HCT116 (cell line): ENCODE measurements around the gene UBE3C. TPM values are rescaled to one million over a fixed set of nuclear protein-coding genes. Genes with fewer than 3 reads are reported as not detected.

Source experiments
- ATAC-seq: fragments of 200-7000 bp; cut with Tn5 transposase; 2 replicates; pipeline ENCODE4 v1.9.1; 2020; ENCODE audit warnings: mild to moderate bottlenecking, moderate library complexity
- BruUV-seq: library from RNA; stranded (reverse); fragments of 400-500 nt; replicated peaks from 2 replicates; lab custom pipeline; 2021; lab: Mats Ljungman, UMichigan
- CTCF ChIA-PET: fragments of 300-600 bp; sonication (Branson Sonifier 250); formaldehyde crosslinking; loops from one replicate; lab custom pipeline; 2021; ENCODE audit warnings: antibody characterized with exemption; lab: Charles Lee
- POLR2A ChIA-PET: fragments of 300-600, 350-600 bp; sonication (Branson Sonifier 250); formaldehyde crosslinking; loops from one replicate; lab custom pipeline; 2021; ENCODE audit warnings: antibody characterized with exemption; lab: Charles Lee
- RAD21 ChIA-PET, 2 experiments: fragments of 300-600 bp; sonication (Branson Sonifier 250); formaldehyde crosslinking; loops; one replicate each; lab custom pipeline; 2023; ENCODE audit warnings: low total read pairs in 2 of 2; ENCODE audit not compliant: uncharacterized antibody in 2 of 2, unreplicated experiment in 2 of 2, low non-redundant PET in 1 of 2; lab: Charles Lee
- DNase-seq: peaks from one replicate; pipeline ENCODE4 v3.0.0-alpha.2; 2010; ENCODE audit warnings: low read depth, low spot score
- H2AFZ ChIP-seq: fragments of 200-600 bp; shearing (Covaris generic), sonication (generic); 2 replicates; pipeline ENCODE4 v1.6.1; 2017; ENCODE audit warnings: low read depth, mixed run types, mixed read lengths, antibody characterized with exemption, low read length; ENCODE audit not compliant: poor library complexity, severe bottlenecking
- H3K27ac ChIP-seq: 2 replicates; pipeline ENCODE4 v1.5.1; 2012; ENCODE audit warnings: low read depth, low read length
- H3K27me3 ChIP-seq: fragments of 200-600 bp; sonication (generic); 2 replicates; pipeline ENCODE4 v1.6.1; 2016; ENCODE audit warnings: mixed run types, low read length, mixed read lengths; ENCODE audit not compliant: insufficient read depth
- H3K36me3 ChIP-seq, 2 experiments: fragments of 200-500 bp in 1 of 2; fragments of 200-600 bp in 1 of 2; sonication (Bioruptor generic) in 1 of 2; sonication (generic) in 1 of 2; 2 replicates each; pipeline versions ENCODE4 v1.5.1 to v1.6.1; 2014 to 2016; ENCODE audit warnings: low read length in 2 of 2, inconsistent platforms in 1 of 2, mixed read lengths in 1 of 2, mixed run types in 1 of 2; ENCODE audit not compliant: insufficient read depth in 2 of 2, control insufficient read depth in 1 of 2
- H3K4me1 ChIP-seq, 2 experiments: fragments of 200-600 bp in 1 of 2; sonication (generic) in 1 of 2; 2 replicates each; pipeline versions ENCODE4 v1.5.1 to v1.6.1; 2012 to 2017; ENCODE audit warnings: low read length in 2 of 2, inconsistent platforms in 1 of 2, mild to moderate bottlenecking in 1 of 2, mixed read lengths in 1 of 2, mixed run types in 1 of 2, moderate library complexity in 1 of 2; ENCODE audit not compliant: insufficient read depth in 2 of 2, control insufficient read depth in 1 of 2
- H3K4me2 ChIP-seq: fragments of 200-600 bp; sonication (generic); 2 replicates; pipeline ENCODE4 v1.6.1; 2017; ENCODE audit warnings: mixed run types, low read length, mixed read lengths
- H3K4me3 ChIP-seq, 2 experiments: fragments of 200-600 bp in 1 of 2; sonication (generic) in 1 of 2; replicated peaks in 1 of 2; 2 replicates each; pipeline ENCODE4 v1.5.1; 2011 to 2016; ENCODE audit warnings: low read length in 2 of 2, control low read depth in 1 of 2, low read depth in 1 of 2, mild to moderate bottlenecking in 1 of 2, mixed read lengths in 1 of 2, mixed run types in 1 of 2
- H3K79me2 ChIP-seq: fragments of 200-600 bp; sonication (generic); 2 replicates; pipeline ENCODE4 v1.6.1; 2017; ENCODE audit warnings: mild to moderate bottlenecking, mixed run types, low read length, moderate library complexity, mixed read lengths; ENCODE audit not compliant: insufficient read depth
- H3K9ac ChIP-seq: fragments of 200-600 bp; sonication (generic); 2 replicates; pipeline ENCODE4 v1.6.1; 2016; ENCODE audit warnings: low read length, mixed read lengths
- H3K9me2 ChIP-seq: fragments of 200-600 bp; sonication (generic), shearing (Covaris generic); 2 replicates; pipeline ENCODE4 v1.6.1; 2017; ENCODE audit warnings: mixed run types, mild to moderate bottlenecking, moderate library complexity; ENCODE audit not compliant: insufficient read depth
- H3K9me3 ChIP-seq, 2 experiments: fragments of 200-500 bp in 1 of 2; fragments of 200-600 bp in 1 of 2; sonication (Bioruptor generic) in 1 of 2; sonication (generic) in 1 of 2; 2 replicates each; pipeline ENCODE4 v1.6.1; 2014 to 2017; ENCODE audit warnings: low read length in 2 of 2, mixed read lengths in 2 of 2, inconsistent platforms in 1 of 2, low read depth in 1 of 2, mild to moderate bottlenecking in 1 of 2, mixed run types in 1 of 2, moderate library complexity in 1 of 2; ENCODE audit not compliant: control insufficient read depth in 1 of 2, insufficient read depth in 1 of 2
- H4K20me1 ChIP-seq: fragments of 200-600 bp; sonication (generic), shearing (Covaris generic); 2 replicates; pipeline ENCODE4 v1.6.1; 2017; ENCODE audit warnings: mixed run types, mild to moderate bottlenecking, moderate library complexity; ENCODE audit not compliant: insufficient read depth
- EGR1 ChIP-seq: IDR thresholded peaks from 2 replicates; pipeline ENCODE4 v1.6.1; 2012; ENCODE audit warnings: low read depth
- FOSL1 ChIP-seq: IDR thresholded peaks from 2 replicates; pipeline ENCODE4 v1.6.1; 2012; ENCODE audit warnings: low read depth
- POLR2AphosphoS5 ChIP-seq: IDR thresholded peaks from 2 replicates; pipeline ENCODE4 v1.6.1; 2011; ENCODE audit warnings: mild to moderate bottlenecking, low read depth, low read length, moderate library complexity
- RAD21 ChIP-seq: IDR thresholded peaks from 2 replicates; pipeline ENCODE4 v1.6.1; 2012; ENCODE audit warnings: low read depth, mild to moderate bottlenecking
- TCF7L2 ChIP-seq: IDR thresholded peaks from 2 replicates; pipeline ENCODE4 v1.7.0; 2011; ENCODE audit warnings: borderline replicate concordance, inconsistent platforms; ENCODE audit not compliant: insufficient read depth, insufficient read length; ENCODE audit errors: extremely low read depth
- YY1 ChIP-seq: IDR thresholded peaks from 2 replicates; pipeline ENCODE4 v1.6.1; 2011; ENCODE audit warnings: low read length, low read depth, moderate library complexity, mild to moderate bottlenecking; ENCODE audit not compliant: insufficient replicate concordance; ENCODE audit errors: extremely low read depth
- ZFX ChIP-seq: fragments of 450-650 bp; IDR thresholded peaks from 2 replicates; pipeline ENCODE4 v1.6.1; 2017
- intact Hi-C: fragments of 100-400 bp; cut with micrococcal nuclease; formaldehyde crosslinking; loops from 2 replicates; pipeline ENCODE4 v1.10.0; 2022
- total RNA-seq: library from RNA; stranded (reverse); gene quantifications from one replicate; pipeline ENCODE4 v1.2.1, GENCODE V29; 2021; ENCODE audit not compliant: unreplicated experiment
- TF ChIP-seq, protein P1 (sequence below): IDR thresholded peaks from 2 replicates; pipeline ENCODE4 v1.6.1; 2012; ENCODE audit warnings: low read depth
- TF ChIP-seq, protein P2 (sequence below): IDR thresholded peaks from 2 replicates; pipeline ENCODE4 v1.6.1; 2012
- TF ChIP-seq, protein P3 (sequence below), 3 experiments: fragments of 200-600 bp in 1 of 3; sonication (generic) in 1 of 3; IDR thresholded peaks in 2 of 3; conservative IDR thresholded peaks in 1 of 3; 2 replicates each; pipeline ENCODE4 v1.5.1; 2012 to 2017; ENCODE audit warnings: low read depth in 2 of 3, low read length in 2 of 3, antibody characterized with exemption in 1 of 3, borderline replicate concordance in 1 of 3, control low read depth in 1 of 3, mild to moderate bottlenecking in 1 of 3, mixed read lengths in 1 of 3, mixed run types in 1 of 3, moderate library complexity in 1 of 3; ENCODE audit not compliant: insufficient read depth in 1 of 3
- TF ChIP-seq, protein P4 (sequence below): IDR thresholded peaks from 2 replicates; pipeline ENCODE4 v1.6.1; 2012

UBE3C gene
- total RNA-seq, 1 experiment from 2014 or later = 68.3 TPM

DNA sequence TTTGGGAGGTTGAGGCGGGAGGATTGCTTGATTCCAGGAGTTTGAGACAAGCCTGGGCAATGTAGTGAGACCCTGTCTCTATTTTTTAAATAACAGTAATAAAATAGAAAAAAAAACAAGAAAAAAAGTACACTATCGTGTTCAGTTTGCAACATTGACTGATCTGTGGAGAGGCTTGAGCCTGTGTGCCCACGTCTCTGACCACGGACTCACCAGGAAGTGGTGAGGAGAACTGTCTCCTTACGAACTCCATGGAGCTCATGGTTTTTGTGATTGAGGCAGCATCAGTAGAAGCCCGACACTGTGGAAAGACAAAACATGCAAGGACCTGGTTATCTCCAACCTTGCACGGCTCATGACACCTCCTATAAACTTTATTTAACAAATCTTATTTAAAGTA, 174.2 kb downstream of the UBE3C start:
- intact Hi-C loops = no loop called here

DNA sequence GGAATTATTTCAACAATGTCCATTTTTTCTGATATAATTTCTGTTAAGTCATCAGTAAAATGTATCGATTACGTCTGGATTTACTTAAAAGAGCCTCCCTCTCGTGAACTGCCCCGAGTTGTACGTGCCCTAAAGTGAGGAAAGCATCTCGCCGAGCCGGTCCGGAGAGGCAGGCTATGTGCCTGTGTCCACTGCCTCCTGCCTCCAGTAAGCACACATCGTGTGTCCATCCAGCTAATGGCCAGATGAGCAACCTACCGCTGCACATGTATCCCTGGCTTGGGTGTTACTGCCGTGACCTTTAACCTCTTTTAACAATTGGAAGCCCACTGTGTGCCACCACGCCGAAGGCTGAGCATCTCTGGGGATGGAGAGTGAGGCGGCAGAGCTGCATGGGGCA, 174.9 kb downstream of the UBE3C start:
- Histone ChIP-seq H3K27ac (no peak overlapping the region), H4K20me1 (no peaks in the 10 kb centered on the region), H3K4me3 (no peak overlapping the region), H2AFZ (no peak overlapping the region), H3K4me1 (peaks cover 18 to 39% of the 10 kb centered on the region in 2 experiments), H3K79me2 (no peaks in the 10 kb centered on the region), H3K9ac (no peak overlapping the region), H3K27me3 (no peaks in the 10 kb centered on the region), H3K9me3 (no peaks in the 10 kb centered on the region), H3K9me2 (no peaks in the 10 kb centered on the region), H3K36me3 (no peaks in the 10 kb centered on the region), H3K4me2 (no peak overlapping the region)
- DNase-seq (no peak), ATAC-seq (no peak)
- ChIA-PET POLR2A (no interaction called here), RAD21 (no interaction called here), CTCF (no interaction called here)
- TF ChIP-seq EGR1 (no peak), ZFX (no peak), POLR2AphosphoS5 (no peak), RAD21 (no peak), YY1 (no peak)
- TF ChIP-seq, protein P1, sequence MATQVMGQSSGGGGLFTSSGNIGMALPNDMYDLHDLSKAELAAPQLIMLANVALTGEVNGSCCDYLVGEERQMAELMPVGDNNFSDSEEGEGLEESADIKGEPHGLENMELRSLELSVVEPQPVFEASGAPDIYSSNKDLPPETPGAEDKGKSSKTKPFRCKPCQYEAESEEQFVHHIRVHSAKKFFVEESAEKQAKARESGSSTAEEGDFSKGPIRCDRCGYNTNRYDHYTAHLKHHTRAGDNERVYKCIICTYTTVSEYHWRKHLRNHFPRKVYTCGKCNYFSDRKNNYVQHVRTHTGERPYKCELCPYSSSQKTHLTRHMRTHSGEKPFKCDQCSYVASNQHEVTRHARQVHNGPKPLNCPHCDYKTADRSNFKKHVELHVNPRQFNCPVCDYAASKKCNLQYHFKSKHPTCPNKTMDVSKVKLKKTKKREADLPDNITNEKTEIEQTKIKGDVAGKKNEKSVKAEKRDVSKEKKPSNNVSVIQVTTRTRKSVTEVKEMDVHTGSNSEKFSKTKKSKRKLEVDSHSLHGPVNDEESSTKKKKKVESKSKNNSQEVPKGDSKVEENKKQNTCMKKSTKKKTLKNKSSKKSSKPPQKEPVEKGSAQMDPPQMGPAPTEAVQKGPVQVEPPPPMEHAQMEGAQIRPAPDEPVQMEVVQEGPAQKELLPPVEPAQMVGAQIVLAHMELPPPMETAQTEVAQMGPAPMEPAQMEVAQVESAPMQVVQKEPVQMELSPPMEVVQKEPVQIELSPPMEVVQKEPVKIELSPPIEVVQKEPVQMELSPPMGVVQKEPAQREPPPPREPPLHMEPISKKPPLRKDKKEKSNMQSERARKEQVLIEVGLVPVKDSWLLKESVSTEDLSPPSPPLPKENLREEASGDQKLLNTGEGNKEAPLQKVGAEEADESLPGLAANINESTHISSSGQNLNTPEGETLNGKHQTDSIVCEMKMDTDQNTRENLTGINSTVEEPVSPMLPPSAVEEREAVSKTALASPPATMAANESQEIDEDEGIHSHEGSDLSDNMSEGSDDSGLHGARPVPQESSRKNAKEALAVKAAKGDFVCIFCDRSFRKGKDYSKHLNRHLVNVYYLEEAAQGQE = no peak
- TF ChIP-seq, protein P2, sequence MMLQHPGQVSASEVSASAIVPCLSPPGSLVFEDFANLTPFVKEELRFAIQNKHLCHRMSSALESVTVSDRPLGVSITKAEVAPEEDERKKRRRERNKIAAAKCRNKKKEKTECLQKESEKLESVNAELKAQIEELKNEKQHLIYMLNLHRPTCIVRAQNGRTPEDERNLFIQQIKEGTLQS = no peak
- intact Hi-C loops = no loop called here
- BruUV-seq = no TSS peak

More for the DNA sequence above, 174.2 kb downstream of the UBE3C start:
- H3K4me2 ChIP-seq = no peak overlapping the region
- H3K4me1 ChIP-seq = peaks cover 22 to 40% of the 10 kb centered on the region in 2 experiments
- no peak overlapping the region for H3K9ac ChIP-seq
- no peaks in the 10 kb centered on the region for H3K9me3 ChIP-seq
- no peak for TF ChIP-seq EGR1
- TF ChIP-seq ZFX = no peak
- TF ChIP-seq, protein P3, sequence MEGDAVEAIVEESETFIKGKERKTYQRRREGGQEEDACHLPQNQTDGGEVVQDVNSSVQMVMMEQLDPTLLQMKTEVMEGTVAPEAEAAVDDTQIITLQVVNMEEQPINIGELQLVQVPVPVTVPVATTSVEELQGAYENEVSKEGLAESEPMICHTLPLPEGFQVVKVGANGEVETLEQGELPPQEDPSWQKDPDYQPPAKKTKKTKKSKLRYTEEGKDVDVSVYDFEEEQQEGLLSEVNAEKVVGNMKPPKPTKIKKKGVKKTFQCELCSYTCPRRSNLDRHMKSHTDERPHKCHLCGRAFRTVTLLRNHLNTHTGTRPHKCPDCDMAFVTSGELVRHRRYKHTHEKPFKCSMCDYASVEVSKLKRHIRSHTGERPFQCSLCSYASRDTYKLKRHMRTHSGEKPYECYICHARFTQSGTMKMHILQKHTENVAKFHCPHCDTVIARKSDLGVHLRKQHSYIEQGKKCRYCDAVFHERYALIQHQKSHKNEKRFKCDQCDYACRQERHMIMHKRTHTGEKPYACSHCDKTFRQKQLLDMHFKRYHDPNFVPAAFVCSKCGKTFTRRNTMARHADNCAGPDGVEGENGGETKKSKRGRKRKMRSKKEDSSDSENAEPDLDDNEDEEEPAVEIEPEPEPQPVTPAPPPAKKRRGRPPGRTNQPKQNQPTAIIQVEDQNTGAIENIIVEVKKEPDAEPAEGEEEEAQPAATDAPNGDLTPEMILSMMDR (IDR thresholded peaks at IDR 0.05 in 2 of 3, conservative IDR thresholded peaks at IDR 0.05 in 1 of 3; ENCODE audit: borderline replicate concordance in 1 of 3, insufficient read depth in 1 of 3, low read depth in 2 of 3, low read length in 2 of 3) = no peak
- TF ChIP-seq, protein P4, sequence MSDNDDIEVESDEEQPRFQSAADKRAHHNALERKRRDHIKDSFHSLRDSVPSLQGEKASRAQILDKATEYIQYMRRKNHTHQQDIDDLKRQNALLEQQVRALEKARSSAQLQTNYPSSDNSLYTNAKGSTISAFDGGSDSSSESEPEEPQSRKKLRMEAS = no peak
- TF ChIP-seq TCF7L2 = no peak
- TF ChIP-seq FOSL1 = no peak
- TF ChIP-seq, all 23 proteins: peak for 0
- Histone ChIP-seq H2AFZ (no peak overlapping the region), H3K79me2 (no peaks in the 10 kb centered on the region), H4K20me1 (no peaks in the 10 kb centered on the region), H3K27ac (no peak overlapping the region), H3K27me3 (no peaks in the 10 kb centered on the region), H3K9me2 (no peaks in the 10 kb centered on the region), H3K36me3 (no peaks in the 10 kb centered on the region), H3K4me3 (no peak overlapping the region)
- RAD21 ChIA-PET = no interaction called here
- DNase-seq (no peak), ATAC-seq (no peak)
- POLR2A ChIA-PET = no interaction called here
- BruUV-seq = no TSS peak
- CTCF ChIA-PET = no interaction called here
